Thoracic aorta (tissue), 2 donors: Measurements from ENCODE around the gene GNAS-AS1. TPM values are rescaled to one million over a fixed set of nuclear protein-coding genes. Genes with fewer than 3 reads are reported as not detected.

Experiments
- ATAC-seq: fragments of 150-250 bp; one replicate; pipeline ENCODE4 v1.8.0; 2017; ENCODE audit warnings: low read depth; ENCODE audit not compliant: insufficient number of reproducible peaks, low FRiP score
- DNase-seq: peaks from one replicate; pipeline ENCODE4 v3.0.0-alpha.2; 2020; ENCODE audit warnings: low spot score
- H3K27ac ChIP-seq, 2 donors: fragments of 200-600 bp; sonication (generic); 1 replicate in 1 of 2; 2 replicates in 1 of 2; pipeline ENCODE4 v1.5.1; 2016; ENCODE audit warnings: mild to moderate bottlenecking in 2 of 2, moderate library complexity in 2 of 2
- H3K27me3 ChIP-seq: fragments of 200-600 bp; sonication (generic); replicated peaks from 2 replicates; pipeline ENCODE4 v1.6.0; 2016; ENCODE audit warnings: mild to moderate bottlenecking; ENCODE audit not compliant: insufficient read depth
- H3K36me3 ChIP-seq: fragments of 200-600 bp; sonication (generic); one replicate; pipeline ENCODE4 v1.5.1; 2016
- H3K4me1 ChIP-seq, 2 donors: fragments of 200-600 bp; sonication (generic); 1 replicate in 1 of 2; 2 replicates in 1 of 2; pipeline versions ENCODE4 v1.5.1 to v1.6.0; 2016; ENCODE audit warnings: low read depth in 2 of 2, mild to moderate bottlenecking in 1 of 2; ENCODE audit not compliant: control insufficient read depth in 1 of 2
- H3K4me3 ChIP-seq: fragments of 200-600 bp; sonication (generic); 2 replicates; pipeline ENCODE4 v1.5.1; 2016; ENCODE audit warnings: mild to moderate bottlenecking
- H3K9me3 ChIP-seq: fragments of 200-600 bp; sonication (generic); 2 replicates; pipeline ENCODE4 v1.5.1; 2016
- CTCF ChIP-seq: fragments of 200-600 bp; sonication (generic); IDR thresholded peaks from one replicate; pipeline ENCODE4 v1.5.1; 2019; ENCODE audit warnings: antibody characterized with exemption
- total RNA-seq, 2 donors: library from RNA; depleted of rRNA; stranded (reverse); fragments of >200 nt; gene quantifications; one replicate each; pipeline versions ENCODE4 v1.1.0 to v1.2.3, GENCODE V29; 2016

GNAS-AS1 gene
- total RNA-seq, 2 donors from 2014 or later, result 0.21 to 0.81 TPM

DNA sequence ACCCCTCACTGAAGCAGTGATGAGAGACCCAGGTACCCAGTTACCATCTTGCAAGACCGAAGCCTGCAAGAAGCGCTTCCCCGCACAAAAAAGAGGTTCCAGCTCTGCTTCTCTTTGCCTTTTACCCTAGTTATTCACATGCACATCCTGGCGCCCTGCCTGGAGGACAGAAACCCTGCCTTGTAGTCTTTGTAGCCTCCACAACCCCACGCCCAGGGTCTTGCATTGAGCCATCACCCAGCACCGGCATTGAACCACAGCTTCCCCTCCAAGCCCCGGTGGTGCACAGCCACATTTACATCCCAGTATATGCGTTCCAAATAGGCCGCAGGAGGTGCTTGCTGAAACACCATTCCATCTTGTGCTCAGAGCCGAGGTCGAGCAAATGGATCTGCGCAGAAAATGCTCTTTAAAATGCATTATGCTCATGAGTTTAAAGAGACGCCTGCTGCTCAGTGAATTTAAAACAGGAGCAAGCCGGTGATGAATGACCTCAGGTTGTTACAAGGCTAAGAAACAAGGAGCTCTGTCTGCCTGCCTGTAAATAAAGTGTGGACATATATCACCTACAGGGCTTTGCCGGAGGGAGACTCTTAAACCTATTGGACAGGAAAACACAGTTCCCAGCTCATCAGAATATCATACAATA, 61.7 kb downstream of the GNAS-AS1 start:
- Histone ChIP-seq H3K4me1 (no peaks in the 10 kb centered on the region), H3K4me3 (no peak overlapping the region), H3K27me3 (no peaks in the 10 kb centered on the region), H3K36me3 (no peaks in the 10 kb centered on the region), H3K27ac (no peak overlapping the region), H3K9me3 (no peaks in the 10 kb centered on the region)
- TF ChIP-seq CTCF, result no peak
- ATAC-seq (no peak), DNase-seq (no peak)

DNA sequence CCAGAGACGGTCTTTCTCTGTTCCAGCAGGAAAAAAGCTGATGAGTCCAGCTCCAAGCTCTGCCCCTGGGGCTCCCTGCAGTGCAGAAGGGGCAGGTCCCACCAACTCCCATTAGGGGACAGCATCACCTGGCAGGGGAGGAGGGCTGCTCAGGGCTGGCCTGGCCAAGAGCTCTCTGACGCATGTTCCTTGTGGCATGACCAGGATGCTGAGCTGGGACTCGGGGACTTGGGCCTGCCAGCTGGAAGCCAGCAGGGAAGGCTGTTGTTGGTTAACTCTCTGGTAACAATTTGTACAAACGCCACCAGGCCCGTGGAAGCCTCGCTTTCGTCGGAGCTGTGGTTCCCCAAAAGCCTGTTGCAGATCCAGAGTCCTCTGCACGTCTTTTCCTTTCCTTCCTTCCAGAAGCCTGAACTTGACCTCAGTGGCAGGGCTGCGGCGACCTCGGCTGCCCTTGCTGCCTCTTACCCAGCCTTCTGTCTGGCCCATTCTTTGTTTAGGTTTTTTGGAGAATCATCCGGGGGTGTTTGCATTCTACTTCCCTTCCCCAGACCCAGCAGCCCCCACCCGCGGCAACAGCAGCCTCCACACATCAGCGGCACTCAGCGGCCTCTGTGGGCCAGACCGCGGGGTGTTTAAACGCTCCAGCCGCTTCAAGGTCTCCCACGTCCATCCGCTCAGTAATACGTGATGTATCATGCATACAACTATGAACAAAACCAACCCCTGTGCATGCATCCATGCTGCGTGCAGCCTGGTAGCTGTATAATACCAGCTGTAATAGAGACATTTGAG, 63.3 kb downstream of the GNAS-AS1 start:
- H3K27ac ChIP-seq, result no peak overlapping the region
- no peaks in the 10 kb centered on the region for H3K4me1 ChIP-seq
- no peaks in the 10 kb centered on the region for H3K36me3 ChIP-seq
- H3K4me3 ChIP-seq, result no peak overlapping the region
- no peak for ATAC-seq
- no peak for DNase-seq
- no peaks in the 10 kb centered on the region for H3K27me3 ChIP-seq
- no peak for TF ChIP-seq CTCF
- H3K9me3 ChIP-seq, result no peaks in the 10 kb centered on the region

- no peaks in the 10 kb centered on the region for H3K9me3 ChIP-seq
- ATAC-seq, result no peak
- H3K4me1 ChIP-seq, result no peaks in the 10 kb centered on the region
- no peak for DNase-seq
- no peak for TF ChIP-seq CTCF
- no peaks in the 10 kb centered on the region for H3K36me3 ChIP-seq
- no peak overlapping the region for H3K27ac ChIP-seq
- no peak overlapping the region for H3K4me3 ChIP-seq
- no peaks in the 10 kb centered on the region for H3K27me3 ChIP-seq
Observed at GRCh38 chr20:58784321-58785074, 66.2 kb downstream of the GNAS-AS1 start.

DNA sequence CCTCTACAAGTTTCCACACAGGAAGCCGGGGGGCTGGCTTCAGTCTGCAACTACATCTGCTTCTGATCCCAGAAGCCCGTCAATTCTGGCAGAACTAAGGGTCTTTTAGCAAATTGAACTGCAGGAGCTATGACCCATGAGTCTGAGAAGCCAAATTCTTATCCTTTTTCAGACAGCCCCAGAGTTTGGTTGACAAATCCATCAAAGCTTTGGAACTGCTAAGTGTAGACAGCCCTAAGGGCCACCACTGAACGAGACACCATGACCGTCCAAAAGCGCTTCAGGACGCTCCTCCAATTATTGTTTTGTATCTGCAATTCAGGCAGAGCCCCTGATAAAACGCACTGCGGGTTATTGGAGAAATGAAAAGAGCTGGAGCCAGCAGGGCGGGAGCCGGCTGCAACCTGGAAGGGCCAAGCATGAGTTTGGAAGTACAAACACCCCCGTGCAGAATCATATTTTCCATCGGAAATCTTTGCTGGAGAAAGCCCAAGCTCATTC, 67.1 kb downstream of the GNAS-AS1 start:
- DNase-seq (no peak), ATAC-seq (no peak)
- Histone ChIP-seq H3K4me3 (no peak overlapping the region), H3K27me3 (no peaks in the 10 kb centered on the region), H3K4me1 (no peaks in the 10 kb centered on the region), H3K27ac (no peak overlapping the region), H3K9me3 (no peaks in the 10 kb centered on the region), H3K36me3 (no peaks in the 10 kb centered on the region)
- no peak for TF ChIP-seq CTCF

DNA sequence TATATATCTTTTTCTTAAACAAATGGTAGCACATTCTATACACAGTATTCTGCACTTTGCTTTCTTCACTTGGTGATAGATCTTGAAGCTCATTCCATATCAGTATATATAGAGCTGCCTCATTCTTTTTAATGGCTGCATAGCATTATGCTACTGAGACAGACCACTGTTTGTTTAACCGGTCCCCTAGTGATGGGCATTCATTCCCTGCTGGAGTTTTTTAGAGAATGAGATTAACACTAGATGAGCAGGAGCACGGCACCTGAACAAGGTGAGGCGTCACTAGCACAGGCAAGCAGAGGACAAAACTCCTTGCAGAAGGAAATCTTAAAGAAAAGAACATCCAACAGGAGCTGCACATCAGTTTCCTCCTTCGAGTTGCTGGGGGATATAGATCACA, 69.6 kb downstream of the GNAS-AS1 start:
- ATAC-seq, result no peak
- no peak for DNase-seq
- H3K9me3 ChIP-seq, result no peaks in the 10 kb centered on the region
- TF ChIP-seq CTCF, result no peak
- no peaks in the 10 kb centered on the region for H3K36me3 ChIP-seq
- H3K27ac ChIP-seq, result no peak overlapping the region
- no peaks in the 10 kb centered on the region for H3K27me3 ChIP-seq
- no peaks in the 10 kb centered on the region for H3K4me1 ChIP-seq
- H3K4me3 ChIP-seq, result no peak overlapping the region
